T47D (cell line): ENCODE data around the gene ABL2.

Experiments
- DNase-seq, 2 experiments: peaks; one replicate each; pipeline versions ENCODE4 v3.0.0 to v3.0.0-alpha.2; 2011 to 2012; ENCODE audit warnings: low read depth in 1 of 2, low spot score in 1 of 2
- JUND ChIP-seq: IDR thresholded peaks from 2 replicates; pipeline ENCODE4 v1.6.1; 2012; ENCODE audit warnings: low read depth
- in situ Hi-C: cut with HindIII; loops from 2 replicates; pipeline ENCODE4 v1.10.0; 2016; ENCODE audit warnings: low sequenced_read_pairs, low pct_unique_long_range_greater_than_20kb

The ABL2 gene

GRCh38 chr1:179105393-179105792 is 124.1 kb downstream of the ABL2 start:
- in situ Hi-C loops, result no loop called here
- DNase-seq, result peak; percentile 65 to 82

GRCh38 chr1:179104611-179105250 is 124.7 kb downstream of the ABL2 start:
- no peak for DNase-seq
- TF ChIP-seq JUND, result no peak
- in situ Hi-C loops, result no loop called here

More at GRCh38 chr1:179105393-179105792, 124.1 kb downstream of the ABL2 start:
- TF ChIP-seq JUND, result no peak

- in situ Hi-C loops, result no loop called here
- no peak for DNase-seq
- no peak for TF ChIP-seq JUND
Observed at GRCh38 chr1:179103999-179104398, 125.5 kb downstream of the ABL2 start.

- no peak for TF ChIP-seq JUND
- DNase-seq, result no peak
- in situ Hi-C loops, result no loop called here
Observed at GRCh38 chr1:179101566-179101965, 127.9 kb downstream of the ABL2 start.

GRCh38 chr1:179099891-179100290 is 129.6 kb downstream of the ABL2 start:
- TF ChIP-seq JUND, result no peak
- no peak for DNase-seq
- in situ Hi-C loops, result no loop called here

- DNase-seq, result no peak
- TF ChIP-seq JUND, result no peak
- in situ Hi-C loops, result no loop called here
Observed at GRCh38 chr1:179095924-179096323, 133.6 kb downstream of the ABL2 start.

GRCh38 chr1:179095377-179095776 is 134.1 kb downstream of the ABL2 start:
- in situ Hi-C loops, result no loop called here
- no peak for TF ChIP-seq JUND
- no peak for DNase-seq

GRCh38 chr1:179094818-179095217 is 134.7 kb downstream of the ABL2 start:
- DNase-seq, result peak in 1 of 2 experiments; percentile 78
- TF ChIP-seq JUND, result no peak
- in situ Hi-C loops, result no loop called here

- in situ Hi-C loops, result no loop called here
- TF ChIP-seq JUND, result no peak
Observed at GRCh38 chr1:179092896-179093461, 136.5 kb downstream of the ABL2 start.

GRCh38 chr1:179091691-179092165 is 137.7 kb downstream of the ABL2 start:
- in situ Hi-C loops, result no loop called here
- peak in 1 of 2 experiments; percentile 24 for DNase-seq
- no peak for TF ChIP-seq JUND

More at GRCh38 chr1:179092896-179093461, 136.5 kb downstream of the ABL2 start:
- no peak for DNase-seq

- in situ Hi-C loops, result no loop called here
- no peak for DNase-seq
- TF ChIP-seq JUND, result no peak
Observed at GRCh38 chr1:179090923-179091322, 138.6 kb downstream of the ABL2 start.

GRCh38 chr1:179090522-179090921 is 139.0 kb downstream of the ABL2 start:
- TF ChIP-seq JUND, result no peak
- DNase-seq, result no peak
- in situ Hi-C loops, result no loop called here

GRCh38 chr1:179089827-179090482 is 139.5 kb downstream of the ABL2 start:
- no peak for TF ChIP-seq JUND
- in situ Hi-C loops, result no loop called here
- no peak for DNase-seq
